NCI-H1436 (cell line): ENCODE results near the gene LEAP2.
"Not testable (repeated sequence)": the region's sequence is repeated elsewhere in the genome, so short reads cannot be mapped to it uniquely, and the experiment has no call there.

ENCODE experiments used
- DNase-seq: peaks from one replicate; lab custom pipeline; 2025; lab: John Stamatoyannopoulos, UW

Gene LEAP2

GRCh38 chr5:132840896-132841295, 32.6 kb upstream of the LEAP2 start:
- no peak for DNase-seq

- DNase-seq: no peak
Observed at GRCh38 chr5:132841305-132841704, 32.2 kb upstream of the LEAP2 start.

- no peak for DNase-seq
Observed at GRCh38 chr5:132848270-132848669, 25.2 kb upstream of the LEAP2 start.

- no peak for DNase-seq
Observed at GRCh38 chr5:132849347-132849746, 24.1 kb upstream of the LEAP2 start.

GRCh38 chr5:132850066-132850465, 23.4 kb upstream of the LEAP2 start:
- DNase-seq: no peak

- DNase-seq: no peak
Observed at GRCh38 chr5:132853323-132853722, 20.1 kb upstream of the LEAP2 start.

- DNase-seq: no peak
Observed at GRCh38 chr5:132853790-132854189, 19.7 kb upstream of the LEAP2 start.

GRCh38 chr5:132854301-132854700, 19.2 kb upstream of the LEAP2 start:
- no peak for DNase-seq

- not testable (repeated sequence) for DNase-seq
Observed at GRCh38 chr5:132854992-132855391, 18.5 kb upstream of the LEAP2 start.

- DNase-seq: no peak
Observed at GRCh38 chr5:132856011-132856410, 17.5 kb upstream of the LEAP2 start.

GRCh38 chr5:132859889-132860437, 13.5 kb upstream of the LEAP2 start:
- no peak for DNase-seq

GRCh38 chr5:132860742-132861141, 12.7 kb upstream of the LEAP2 start:
- DNase-seq: no peak

- DNase-seq: no peak
Observed at GRCh38 chr5:132865668-132866341, 7.7 kb upstream of the LEAP2 start.

GRCh38 chr5:132866342-132867045, 7.0 kb upstream of the LEAP2 start, which contains the start of the genes GDF9 and UQCRQ:
GDF9 (minus strand) TSS chr5:132866469; CDS start chr5:132864533, 1,936 bp downstream.
UQCRQ (plus strand) TSS chr5:132866642; CDS start chr5:132866882, 240 bp downstream.
- DNase-seq: peak; percentile 96

GRCh38 chr5:132867046-132867451, 6.4 kb upstream of the LEAP2 start:
- no peak for DNase-seq

GRCh38 chr5:132868754-132869153, 4.7 kb upstream of the LEAP2 start:
- DNase-seq: no peak

GRCh38 chr5:132870801-132871200, 2.7 kb upstream of the LEAP2 start:
- DNase-seq: no peak

- no peak for DNase-seq
Observed at GRCh38 chr5:132871459-132872284, 1.8 kb upstream of the LEAP2 start.

- DNase-seq: no peak
Observed at GRCh38 chr5:132872788-132873118, 715 bp upstream of the LEAP2 start.

GRCh38 chr5:132873930-132874271, 433 bp downstream of the LEAP2 start:
- no peak for DNase-seq

- no peak for DNase-seq
Observed at GRCh38 chr5:132876020-132876759, 2.7 kb downstream of the LEAP2 start.

GRCh38 chr5:132877466-132877865, 4.0 kb downstream of the LEAP2 start:
- DNase-seq: no peak
